ENCODE data around the gene TCFL5. TPM values are rescaled to one million over a fixed set of nuclear protein-coding genes. Genes with fewer than 3 reads are reported as not detected.

The TCFL5 gene
- polyA plus RNA-seq, 3 donors, result 0.38 to 3.5 (median 0.89) TPM

GRCh38 chr20:62804627-62805154 lies 56.9 kb downstream of the TCFL5 start, which contains the start of gene OGFR:
OGFR (plus strand) TSS chr20:62804835; CDS start chr20:62804860, 25 bp downstream.
- H3K27ac Mint-ChIP-seq, result peak within 1 kb of the TSS; percentile 94 to 98 (median 95)
- Histone ChIP-seq H3K27ac (ENCODE audit: low read depth in 1 of 2, low read length in 2 of 2) (peak within 1 kb of the TSS; percentile 90 to 93), H3K4me2 (replicated peaks; ENCODE audit: extremely low read depth, low read length, poor library complexity, severe bottlenecking) (peak within 1 kb of the TSS; percentile 94), H3K79me2 (ENCODE audit: insufficient read depth, low read length) (peaks cover 50% of the 10 kb centered on the region), H3K9ac (ENCODE audit: insufficient read depth, low read length, poor library complexity, severe bottlenecking) (peak within 1 kb of the TSS; percentile 90), H3K4me3 (replicated peaks in 1 of 3; ENCODE audit: low read depth in 2 of 3, low read length in 3 of 3) (peak within 1 kb of the TSS; percentile 77 to 91 (median 88)), H3K9me3 (replicated peaks in 1 of 2; ENCODE audit: control insufficient read depth in 1 of 2, insufficient read depth in 1 of 2, low read length in 2 of 2) (no peaks in the 10 kb centered on the region), H2AFZ (ENCODE audit: insufficient read depth, low read depth, low read length, poor library complexity, severe bottlenecking) (peak within 1 kb of the TSS; percentile 74), H3K27me3 (ENCODE audit: control insufficient read depth in 2 of 2, insufficient read depth in 2 of 2, low read length in 2 of 2) (no peaks in the 10 kb centered on the region), H3K36me3 (replicated peaks in 1 of 2; ENCODE audit: control insufficient read depth in 1 of 2, insufficient read depth in 2 of 2, low read length in 2 of 2) (peaks cover 48 to 50% of the 10 kb centered on the region in 2 donors), H3K4me1 (ENCODE audit: control insufficient read depth in 1 of 2, insufficient read depth in 2 of 2, low read length in 2 of 2) (peaks cover 56 to 58% of the 10 kb centered on the region in 2 donors), H4K20me1 (ENCODE audit: insufficient read depth, low read length) (peaks cover 43% of the 10 kb centered on the region)
- WGBS (ENCODE audit: insufficient coverage), result under 1% methylated on average over 56 of the region's 77 CpGs
- H3K9me3 Mint-ChIP-seq, result no peaks in the 10 kb centered on the region
- peaks cover 41 to 57% of the 10 kb centered on the region in 2 donors for H3K36me3 Mint-ChIP-seq
- peaks cover 0 to 5% (median 0%) of the 10 kb centered on the region in 3 donors for H3K27me3 Mint-ChIP-seq (ENCODE audit: low read depth in 3 of 3)
- H3K4me1 Mint-ChIP-seq, result peaks cover 49% of the 10 kb centered on the region
- peak within 1 kb of the TSS; percentile 94 to 95 for H3K4me3 Mint-ChIP-seq
- peak in 2 of 3 donors; percentile 49 to 57 for DNase-seq
- no peak for TF ChIP-seq CTCF (IDR thresholded peaks at IDR 0.05)
- intact Hi-C loops (cut with micrococcal nuclease), result loop anchor here (5.0 to 10.0 kb wide), 7 partner anchors 53 to 660 kb away; partner anchors contain the start of genes ADRM1 (in 2 of the 2), PSMA7 (in 1 of the 2), RPS21 (in 1 of the 2) and SS18L1 (in 1 of the 2)

GRCh38 chr20:62804021-62804626 lies 57.5 kb downstream of the TCFL5 start:
- H3K4me2 ChIP-seq (replicated peaks; ENCODE audit: extremely low read depth, low read length, poor library complexity, severe bottlenecking), result peak overlapping the region; percentile 94
- H3K9me3 ChIP-seq (replicated peaks in 1 of 2; ENCODE audit: control insufficient read depth in 1 of 2, insufficient read depth in 1 of 2, low read length in 2 of 2), result no peaks in the 10 kb centered on the region
- peak overlapping the region; percentile 90 for H3K9ac ChIP-seq (ENCODE audit: insufficient read depth, low read length, poor library complexity, severe bottlenecking)
- peaks cover 44% of the 10 kb centered on the region for H3K79me2 ChIP-seq (ENCODE audit: insufficient read depth, low read length)
- H4K20me1 ChIP-seq (ENCODE audit: insufficient read depth, low read length), result peaks cover 38% of the 10 kb centered on the region
- H3K36me3 Mint-ChIP-seq, result peaks cover 41 to 57% of the 10 kb centered on the region in 2 donors
- H3K4me3 Mint-ChIP-seq, result peak overlapping the region; percentile 77 to 86
- H2AFZ ChIP-seq (ENCODE audit: insufficient read depth, low read depth, low read length, poor library complexity, severe bottlenecking), result peak overlapping the region; percentile 74
- H3K4me1 ChIP-seq (ENCODE audit: control insufficient read depth in 1 of 2, insufficient read depth in 2 of 2, low read length in 2 of 2), result peaks cover 56 to 58% of the 10 kb centered on the region in 2 donors
- H3K27ac Mint-ChIP-seq, result peak overlapping the region; percentile 54 to 93 (median 88)
- peak overlapping the region; percentile 3 to 49 for H3K27ac ChIP-seq (ENCODE audit: low read depth in 1 of 2, low read length in 2 of 2)
- peaks cover 48 to 50% of the 10 kb centered on the region in 2 donors for H3K36me3 ChIP-seq (replicated peaks in 1 of 2; ENCODE audit: control insufficient read depth in 1 of 2, insufficient read depth in 2 of 2, low read length in 2 of 2)
- peak overlapping the region; percentile 29 to 88 (median 33) for H3K4me3 ChIP-seq (replicated peaks in 1 of 3; ENCODE audit: low read depth in 2 of 3, low read length in 3 of 3)
- 51% methylated on average over 3 of the region's 25 CpGs for WGBS (ENCODE audit: insufficient coverage)
- intact Hi-C loops (cut with micrococcal nuclease), result loop anchor here (5.0 to 10.0 kb wide), 4 partner anchors 53 to 659 kb away; partner anchors contain the start of genes ADRM1 (in 1 of the 2), PSMA7 (in 1 of the 2), RPS21 (in 1 of the 2) and SS18L1 (in 1 of the 2)
- H3K27me3 Mint-ChIP-seq (ENCODE audit: low read depth in 3 of 3), result peaks cover 0 to 7% (median under 1%) of the 10 kb centered on the region in 3 donors
- H3K9me3 Mint-ChIP-seq, result peaks cover 0 to under 1% (median 0%) of the 10 kb centered on the region in 7 donors
- peaks cover 53% of the 10 kb centered on the region for H3K4me1 Mint-ChIP-seq
- TF ChIP-seq CTCF (IDR thresholded peaks at IDR 0.05), result no peak
- no peaks in the 10 kb centered on the region for H3K27me3 ChIP-seq (ENCODE audit: control insufficient read depth in 2 of 2, insufficient read depth in 2 of 2, low read length in 2 of 2)
- DNase-seq, result no peak

Measured in CD14-positive monocyte (primary cell).